GM19452 (cell line): ENCODE data around the gene MBNL1.
"Not testable (repeated sequence)": the region's sequence is repeated elsewhere in the genome, so short reads cannot be mapped to it uniquely, and the experiment has no call there.

ENCODE experiments used
- ATAC-seq: cut with Tn5 transposase; IDR thresholded peaks from one replicate; pipeline ENCODE4 v1.9.1; 2021; ENCODE audit not compliant: unreplicated experiment

Gene MBNL1

DNA sequence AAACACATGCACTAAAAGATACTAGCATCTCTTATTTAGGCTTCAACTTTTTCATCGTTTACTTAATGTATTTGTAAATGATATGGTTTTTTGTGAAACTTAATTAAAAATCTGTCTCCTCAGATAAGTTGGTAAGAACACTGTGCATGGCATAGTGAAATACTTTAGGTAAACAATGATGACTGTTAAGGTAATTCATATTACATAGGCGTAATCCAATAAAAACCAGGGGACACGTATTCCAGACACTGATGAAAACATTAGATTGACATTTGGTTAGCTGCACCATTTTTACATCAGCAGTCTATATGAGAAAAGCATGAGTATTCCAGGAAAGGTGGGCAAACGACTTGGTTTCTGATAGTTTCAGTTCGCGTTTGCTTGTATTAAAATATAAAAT lies 170.0 kb downstream of the MBNL1 start:
- no peak for ATAC-seq

DNA sequence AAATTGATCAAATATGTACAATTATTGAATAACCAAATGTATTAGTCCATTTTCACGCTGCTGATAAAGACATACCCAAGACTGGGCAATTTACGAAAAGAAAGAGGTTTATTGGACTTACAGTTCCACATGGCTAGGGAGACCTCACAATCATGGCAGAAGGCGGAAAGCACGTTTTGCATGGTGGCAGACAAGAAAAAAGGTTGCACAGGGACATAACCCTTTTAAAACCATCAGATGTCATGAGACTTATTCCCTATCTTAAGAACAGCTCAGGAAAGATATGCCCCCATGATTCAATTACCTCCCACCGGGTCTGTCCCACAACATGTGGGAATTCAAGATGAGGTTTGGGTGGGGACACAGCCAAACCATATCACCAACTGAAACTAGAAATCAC lies 171.5 kb downstream of the MBNL1 start:
- ATAC-seq = not testable (repeated sequence)

DNA sequence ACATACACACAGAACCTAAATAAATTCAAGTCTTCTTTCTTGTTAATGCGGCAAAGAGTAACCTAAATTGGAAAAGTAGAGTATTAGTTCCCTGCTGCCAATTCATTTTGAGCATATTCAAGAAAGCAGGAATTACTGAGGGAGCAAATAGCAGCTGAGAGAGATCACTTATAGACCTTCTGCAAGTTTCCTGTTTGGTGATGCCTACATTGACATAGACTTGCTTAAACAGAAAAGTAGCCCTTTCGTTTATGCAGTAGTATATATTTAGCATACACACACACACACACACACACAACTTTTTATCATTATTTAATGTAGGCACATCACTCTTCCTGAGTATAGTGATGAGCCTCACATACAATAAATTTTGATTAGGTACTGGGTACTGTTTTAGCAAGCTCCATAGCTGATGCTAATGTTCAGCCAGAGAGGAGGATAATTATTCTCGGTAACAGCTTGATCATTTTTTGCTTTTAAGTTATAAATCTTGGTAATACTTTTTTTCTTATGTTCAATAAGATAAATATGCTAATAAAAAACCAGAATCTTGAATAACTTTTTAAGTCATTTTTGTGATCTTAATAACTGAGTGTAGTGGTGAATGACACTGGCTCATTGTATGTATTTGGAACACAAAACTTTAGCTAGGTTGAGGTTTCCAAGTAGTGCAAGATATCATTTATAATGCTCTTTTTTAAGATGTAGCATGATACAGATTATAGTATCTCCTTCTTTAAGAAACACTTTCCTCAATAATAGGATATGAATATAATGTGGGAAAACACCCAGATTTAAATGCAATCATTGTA lies 174.7 kb downstream of the MBNL1 start:
- no peak for ATAC-seq

- no peak for ATAC-seq
Measured at GRCh38 chr3:152444029-152444641, 175.4 kb downstream of the MBNL1 start.

- no peak for ATAC-seq
Measured at GRCh38 chr3:152445212-152445611, 176.5 kb downstream of the MBNL1 start.

- no peak for ATAC-seq
Measured at GRCh38 chr3:152446495-152446894, 177.8 kb downstream of the MBNL1 start.

DNA sequence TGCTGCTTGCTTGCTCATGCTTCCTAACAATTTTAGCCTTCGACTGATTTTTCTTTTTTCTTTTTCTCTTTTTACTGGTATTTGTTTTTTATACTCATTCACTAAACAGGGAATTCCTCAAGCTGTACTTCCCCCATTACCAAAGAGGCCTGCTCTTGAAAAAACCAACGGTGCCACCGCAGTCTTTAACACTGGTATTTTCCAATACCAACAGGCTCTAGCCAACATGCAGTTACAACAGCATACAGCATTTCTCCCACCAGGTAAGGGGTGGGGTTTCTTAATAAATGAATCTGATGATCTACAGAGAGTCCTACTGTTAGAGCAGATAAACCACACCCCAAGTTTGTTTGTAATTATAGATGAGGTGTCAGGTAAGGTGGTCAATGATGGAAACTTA lies 178.8 kb downstream of the MBNL1 start:
- ATAC-seq = no peak

- no peak for ATAC-seq
Measured at GRCh38 chr3:152448091-152448490, 179.4 kb downstream of the MBNL1 start.

DNA sequence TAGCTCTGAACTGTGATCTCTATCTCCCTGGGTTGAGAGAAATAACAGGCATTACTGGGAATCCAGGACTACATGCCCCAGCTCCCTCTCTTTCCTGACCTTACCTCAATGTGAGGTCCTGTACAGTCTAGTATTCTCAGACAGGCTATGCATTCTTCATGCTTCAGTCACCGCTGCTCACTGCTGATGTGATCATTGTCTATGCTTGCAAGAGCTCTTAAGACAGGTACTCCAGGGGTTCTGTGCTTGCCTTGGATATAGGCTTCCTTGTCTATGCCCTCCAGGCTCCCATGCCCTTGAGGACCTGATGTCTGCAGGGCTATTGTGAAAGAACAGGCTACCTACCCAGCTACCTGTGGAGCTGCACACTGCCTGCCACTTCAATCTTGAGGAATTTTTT lies 183.6 kb downstream of the MBNL1 start:
- ATAC-seq = no peak

DNA sequence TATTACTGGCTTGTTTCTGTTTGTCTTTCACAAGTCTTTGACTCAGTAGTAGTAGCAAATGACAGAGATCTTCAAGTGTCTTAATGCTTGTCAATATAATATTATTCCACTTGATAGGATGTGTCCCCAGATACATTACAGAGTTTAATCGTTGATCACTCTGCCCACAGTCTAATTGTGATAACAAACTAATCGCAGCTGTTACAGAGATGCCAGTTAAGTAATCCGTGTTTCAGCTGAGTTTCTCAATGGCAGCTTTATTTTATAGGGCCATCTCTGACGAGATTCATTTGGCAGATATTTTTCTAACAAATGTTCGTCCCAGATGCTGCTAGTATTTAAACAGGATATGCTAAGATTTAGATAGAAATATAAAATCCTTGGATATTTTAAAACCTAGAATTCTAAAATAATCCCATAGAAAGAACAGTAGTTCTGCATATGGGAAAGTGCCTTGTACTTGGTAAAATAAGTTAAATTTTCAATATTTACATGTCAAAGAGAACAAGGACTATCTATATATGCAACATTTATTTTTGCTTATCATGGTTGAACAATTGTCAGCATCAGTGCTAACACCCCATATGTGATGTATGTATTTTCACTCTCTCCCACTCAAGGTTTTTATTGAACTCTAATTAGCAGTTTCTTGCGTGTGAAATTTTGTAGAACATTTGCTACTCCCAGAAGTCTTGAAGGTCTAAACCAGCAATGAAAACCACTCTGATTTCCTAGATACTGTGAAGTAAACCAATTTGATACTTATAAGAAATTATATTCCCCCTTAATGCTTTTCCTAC lies 185.5 kb downstream of the MBNL1 start:
- no peak for ATAC-seq

DNA sequence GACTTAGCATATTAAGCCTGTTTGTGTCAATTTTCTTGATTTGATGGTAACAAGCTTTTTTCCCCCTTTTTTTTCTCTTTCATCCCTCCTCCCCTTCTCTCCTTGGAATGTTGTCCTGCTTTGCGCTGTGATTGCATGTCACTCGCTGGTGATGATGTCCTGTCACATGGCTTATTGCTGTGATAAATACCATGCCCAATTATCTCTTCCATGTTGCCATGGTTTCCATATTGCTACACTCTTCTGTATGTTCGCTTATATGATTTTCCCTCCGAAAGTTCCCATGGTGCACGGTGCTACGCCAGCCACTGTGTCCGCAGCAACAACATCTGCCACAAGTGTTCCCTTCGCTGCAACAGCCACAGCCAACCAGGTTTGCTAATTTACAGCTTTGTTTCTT lies 187.3 kb downstream of the MBNL1 start:
- no peak for ATAC-seq

DNA sequence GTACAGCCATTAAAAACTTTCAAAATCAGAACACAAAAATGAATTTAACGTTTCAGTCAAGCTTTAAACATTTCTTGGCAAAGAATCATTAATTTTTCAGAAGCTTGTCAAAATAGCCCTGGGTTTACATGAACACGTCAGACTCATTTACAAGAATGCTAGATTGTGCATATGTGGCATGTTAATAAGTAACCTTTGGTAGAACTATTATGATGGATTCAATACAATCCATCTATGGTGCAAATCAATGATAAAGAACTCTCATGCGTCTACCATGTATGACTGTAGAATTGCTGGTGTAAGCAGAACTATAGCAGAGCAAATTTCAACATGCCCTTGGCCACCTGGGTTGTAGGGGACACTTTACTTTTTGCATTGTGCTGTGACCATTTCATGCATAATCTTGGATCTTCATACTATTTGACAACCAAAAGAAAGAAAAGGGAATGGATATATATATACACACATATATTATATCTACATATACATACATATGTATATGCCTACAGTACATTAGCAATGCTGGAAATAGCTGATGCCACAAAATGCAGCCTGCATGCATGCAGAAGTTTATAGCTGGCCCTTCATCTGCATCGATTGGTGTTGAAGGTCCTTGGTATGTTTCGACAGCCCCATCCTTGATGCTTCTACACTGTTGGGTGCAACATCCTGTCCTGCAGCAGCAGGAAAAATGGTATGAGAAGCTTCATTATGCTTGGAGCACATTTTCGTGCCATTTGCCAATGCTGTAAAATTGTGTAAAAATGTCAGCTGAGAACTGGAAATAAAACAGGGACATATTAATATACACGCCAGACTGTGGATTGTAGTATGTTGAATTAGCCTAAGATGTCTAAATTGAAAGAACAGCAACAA lies 189.0 kb downstream of the MBNL1 start:
- ATAC-seq = no peak

DNA sequence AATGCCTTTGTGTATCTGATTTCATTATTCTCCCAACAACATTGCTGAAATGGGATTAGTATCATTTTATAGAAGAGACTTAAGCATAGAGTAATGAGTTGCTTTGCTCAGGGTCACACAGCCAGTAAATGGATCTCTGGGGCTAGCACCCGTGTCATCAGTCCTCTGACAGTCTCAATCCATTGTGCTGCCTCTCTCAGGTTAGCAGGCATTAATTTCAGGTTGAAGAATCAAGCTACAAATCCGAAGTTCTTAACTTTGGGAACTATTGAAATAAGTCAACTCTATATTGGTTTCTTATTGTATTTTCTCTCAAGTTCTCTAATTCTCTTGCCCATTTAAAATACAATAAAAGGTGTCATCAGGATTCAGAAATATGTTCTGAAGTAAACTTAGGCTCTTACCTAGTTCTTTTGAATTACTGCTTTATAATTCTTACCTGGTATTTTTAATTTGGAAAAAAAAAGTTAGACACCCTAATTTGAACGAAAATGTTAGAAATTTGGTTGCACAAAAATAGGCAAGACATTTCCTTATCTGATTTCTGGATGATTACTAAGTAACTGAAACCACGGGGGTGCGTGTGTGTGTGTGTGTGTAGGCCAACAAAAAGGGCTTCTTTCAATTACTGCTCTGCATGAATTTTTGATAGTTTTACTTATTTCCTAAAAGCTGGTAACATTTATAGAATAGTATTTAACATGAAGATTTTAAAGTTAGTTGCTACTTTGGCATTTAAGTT lies 189.8 kb downstream of the MBNL1 start:
- ATAC-seq = no peak

DNA sequence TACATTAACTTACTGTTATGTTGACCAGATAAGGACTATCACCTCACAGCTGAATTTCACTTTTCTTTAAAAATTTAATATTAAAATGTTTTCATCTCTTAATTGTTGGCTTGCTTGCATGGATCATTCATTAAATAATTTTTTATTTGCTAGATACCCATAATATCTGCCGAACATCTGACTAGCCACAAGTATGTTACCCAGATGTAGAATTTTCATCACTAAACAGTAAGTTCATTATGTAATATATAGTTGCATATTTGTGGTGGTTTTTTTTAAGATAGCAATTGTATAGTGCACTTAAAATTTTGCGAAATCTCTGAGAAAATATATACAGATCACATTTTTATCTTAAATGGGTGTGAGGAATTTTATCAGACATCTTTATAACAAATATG lies 190.4 kb downstream of the MBNL1 start:
- no peak for ATAC-seq

DNA sequence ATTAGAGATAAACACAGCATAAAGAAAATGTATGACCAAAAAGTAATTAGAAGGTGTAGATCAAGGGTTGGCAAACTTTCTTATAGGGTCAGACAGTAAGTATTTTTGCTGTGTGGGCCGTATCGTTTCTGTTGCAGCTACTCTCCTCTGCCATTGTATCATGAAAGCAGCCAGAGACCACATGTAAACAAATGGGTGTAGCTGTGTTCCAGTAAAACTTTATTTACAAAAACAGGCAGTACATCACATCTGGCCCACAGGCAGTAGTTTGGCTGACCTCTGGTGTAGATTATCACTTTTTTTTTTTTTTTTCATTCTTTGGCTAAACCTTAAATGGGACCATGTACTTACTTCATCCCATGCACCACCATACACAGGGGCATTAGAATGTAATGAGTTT lies 190.8 kb downstream of the MBNL1 start:
- ATAC-seq = no peak

DNA sequence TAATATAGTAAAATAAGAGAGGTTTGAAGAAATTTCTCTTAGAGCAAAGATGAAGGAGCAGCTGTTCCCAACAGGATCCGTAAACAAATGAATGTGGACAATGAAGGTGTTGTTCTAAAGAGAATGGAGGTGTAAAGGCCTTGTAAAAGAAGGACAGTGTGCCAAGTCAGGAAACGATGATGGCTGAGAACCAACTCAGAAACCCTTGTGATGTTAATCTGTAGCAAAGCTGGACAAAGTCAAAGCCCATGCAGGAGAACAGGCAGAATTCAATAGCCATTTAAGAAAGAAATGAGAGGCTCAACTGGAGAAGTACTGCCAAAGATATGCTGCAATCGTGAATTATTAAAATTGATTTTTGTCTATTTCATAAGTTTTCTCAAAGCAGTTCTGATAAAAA lies 192.2 kb downstream of the MBNL1 start:
- no peak for ATAC-seq

GRCh38 chr3:152461460-152461859 lies 192.7 kb downstream of the MBNL1 start:
- ATAC-seq = no peak

- ATAC-seq = peak; percentile 52
Measured at GRCh38 chr3:152466784-152467183, 198.1 kb downstream of the MBNL1 start.

GRCh38 chr3:152469248-152470025 lies 200.7 kb downstream of the MBNL1 start:
- ATAC-seq = no peak
